ENCODE data around the gene DNM3.
"Not testable (repeated sequence)": the region's sequence is repeated elsewhere in the genome, so short reads cannot be mapped to it uniquely, and the experiment has no call there.

DNM3 gene

DNA sequence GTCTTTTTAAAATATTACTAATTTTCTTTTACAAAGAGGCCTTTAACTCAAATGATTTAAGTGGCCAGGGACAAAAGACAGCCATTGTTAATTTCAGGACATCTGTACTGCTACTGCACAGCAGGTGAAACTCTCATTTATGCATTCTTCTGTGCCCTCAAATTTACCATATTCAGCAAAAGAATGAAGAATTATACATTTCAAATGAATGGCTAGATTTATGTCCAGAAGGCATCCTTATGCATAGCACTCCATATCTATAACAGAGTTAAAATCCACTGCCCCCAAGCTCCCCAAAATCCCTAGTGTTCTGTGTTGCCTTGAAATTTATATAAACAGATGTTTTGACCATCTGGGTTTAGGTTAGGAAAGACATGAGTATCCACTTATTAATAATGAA, 202.6 kb downstream of the DNM3 start:
- DNase-seq (ENCODE audit: extremely low read depth, insufficient read length): no peak
- TF ChIP-seq, protein P1, sequence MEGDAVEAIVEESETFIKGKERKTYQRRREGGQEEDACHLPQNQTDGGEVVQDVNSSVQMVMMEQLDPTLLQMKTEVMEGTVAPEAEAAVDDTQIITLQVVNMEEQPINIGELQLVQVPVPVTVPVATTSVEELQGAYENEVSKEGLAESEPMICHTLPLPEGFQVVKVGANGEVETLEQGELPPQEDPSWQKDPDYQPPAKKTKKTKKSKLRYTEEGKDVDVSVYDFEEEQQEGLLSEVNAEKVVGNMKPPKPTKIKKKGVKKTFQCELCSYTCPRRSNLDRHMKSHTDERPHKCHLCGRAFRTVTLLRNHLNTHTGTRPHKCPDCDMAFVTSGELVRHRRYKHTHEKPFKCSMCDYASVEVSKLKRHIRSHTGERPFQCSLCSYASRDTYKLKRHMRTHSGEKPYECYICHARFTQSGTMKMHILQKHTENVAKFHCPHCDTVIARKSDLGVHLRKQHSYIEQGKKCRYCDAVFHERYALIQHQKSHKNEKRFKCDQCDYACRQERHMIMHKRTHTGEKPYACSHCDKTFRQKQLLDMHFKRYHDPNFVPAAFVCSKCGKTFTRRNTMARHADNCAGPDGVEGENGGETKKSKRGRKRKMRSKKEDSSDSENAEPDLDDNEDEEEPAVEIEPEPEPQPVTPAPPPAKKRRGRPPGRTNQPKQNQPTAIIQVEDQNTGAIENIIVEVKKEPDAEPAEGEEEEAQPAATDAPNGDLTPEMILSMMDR (IDR thresholded peaks at IDR 0.05; ENCODE audit: insufficient read depth, low read length, poor library complexity, severe bottlenecking): no peak
- Histone ChIP-seq H3K27me3 (replicated peaks; ENCODE audit: control insufficient read depth, insufficient read depth, low read length) (no peaks in the 10 kb centered on the region), H3K4me3 (replicated peaks; ENCODE audit: low read depth, low read length) (no peak overlapping the region), H3K36me3 (ENCODE audit: control insufficient read depth, insufficient read depth, low read length) (no peaks in the 10 kb centered on the region)

DNA sequence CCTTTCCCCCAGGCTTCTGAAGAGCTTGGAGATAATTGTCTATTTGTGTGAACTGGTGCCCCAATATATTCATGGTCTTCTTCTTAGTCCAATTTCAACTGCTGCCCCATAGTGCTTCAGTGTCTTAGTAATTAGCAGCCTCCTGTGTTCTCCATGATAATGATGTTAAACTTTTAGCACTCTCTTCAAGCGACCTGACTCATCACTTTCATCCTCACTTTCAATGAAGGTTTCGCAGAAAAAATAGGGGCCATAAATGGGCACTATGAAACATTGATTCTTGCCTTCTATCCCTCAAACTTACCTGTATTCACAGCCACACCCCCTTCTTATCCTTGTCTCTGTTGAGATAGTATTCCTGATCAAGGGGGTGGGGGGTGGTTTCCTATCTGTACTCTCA, 210.6 kb downstream of the DNM3 start:
- no peak for DNase-seq (ENCODE audit: extremely low read depth, insufficient read length)
- H3K36me3 ChIP-seq (ENCODE audit: control insufficient read depth, insufficient read depth, low read length): no peaks in the 10 kb centered on the region
- TF ChIP-seq, protein P1 (IDR thresholded peaks at IDR 0.05; ENCODE audit: insufficient read depth, low read length, poor library complexity, severe bottlenecking): no peak
- no peak overlapping the region for H3K4me3 ChIP-seq (replicated peaks; ENCODE audit: low read depth, low read length)
- no peaks in the 10 kb centered on the region; the same call in 1 of the 2 replicates for H3K27me3 ChIP-seq (replicated peaks; ENCODE audit: control insufficient read depth, insufficient read depth, low read length)

DNA sequence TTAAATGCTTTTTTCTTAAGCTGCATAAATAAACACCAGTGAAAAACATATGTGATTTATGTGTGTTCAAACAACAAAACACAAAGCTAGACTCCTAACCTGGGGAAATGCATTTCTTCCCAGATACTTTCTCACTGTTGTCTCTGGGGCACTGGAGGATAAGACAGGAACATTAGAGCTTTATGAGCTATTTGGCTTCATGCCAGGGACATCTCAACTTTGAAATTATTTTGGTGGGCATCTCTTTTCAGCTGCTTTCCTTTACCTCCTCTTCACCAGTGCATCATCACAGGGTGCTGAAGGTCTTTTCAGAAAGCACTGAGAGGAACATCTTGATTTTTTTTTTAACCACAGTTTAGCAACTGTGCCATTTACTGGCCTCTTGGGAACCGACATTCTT, 212.9 kb downstream of the DNM3 start:
- Histone ChIP-seq H3K36me3 (ENCODE audit: control insufficient read depth, insufficient read depth, low read length) (no peaks in the 10 kb centered on the region), H3K27me3 (replicated peaks; ENCODE audit: control insufficient read depth, insufficient read depth, low read length) (no peaks in the 10 kb centered on the region; the same call in 1 of the 2 replicates), H3K4me3 (replicated peaks; ENCODE audit: low read depth, low read length) (no peak overlapping the region)
- TF ChIP-seq, protein P1 (IDR thresholded peaks at IDR 0.05; ENCODE audit: insufficient read depth, low read length, poor library complexity, severe bottlenecking): no peak
- DNase-seq (ENCODE audit: extremely low read depth, insufficient read length): no peak

DNA sequence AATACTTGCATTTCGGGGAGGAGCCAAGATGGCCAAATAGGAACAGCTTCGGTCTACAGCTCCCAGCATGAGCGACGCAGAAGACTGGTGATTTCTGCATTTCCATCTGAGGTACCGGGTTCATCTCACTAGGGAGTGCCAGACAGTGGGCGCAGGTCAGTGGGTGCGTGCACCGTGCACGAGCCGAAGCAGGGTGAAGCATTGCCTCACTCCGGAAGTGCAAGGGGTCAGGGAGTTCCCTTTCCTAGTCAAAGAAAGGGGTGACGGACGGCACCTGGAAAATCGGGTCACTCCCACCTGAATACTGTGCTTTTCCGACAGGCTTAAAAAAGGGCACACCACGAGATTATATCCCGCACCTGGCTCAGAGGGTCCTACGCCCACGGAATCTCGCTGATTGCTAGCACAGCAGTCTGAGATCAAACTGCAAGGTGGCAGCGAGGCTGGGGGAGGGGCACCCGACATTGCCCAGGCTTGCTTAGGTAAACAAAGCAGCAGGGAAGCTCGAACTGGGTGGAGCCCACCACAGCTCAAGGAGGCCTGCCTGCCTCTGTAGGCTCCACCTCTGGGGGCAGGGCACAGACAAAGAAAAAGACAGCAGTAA, 214.6 kb downstream of the DNM3 start:
- not testable (repeated sequence) for H3K4me3 ChIP-seq (replicated peaks; ENCODE audit: low read depth, low read length); H3K27me3 ChIP-seq (replicated peaks; ENCODE audit: control insufficient read depth, insufficient read depth, low read length); H3K36me3 ChIP-seq (ENCODE audit: control insufficient read depth, insufficient read depth, low read length); DNase-seq (ENCODE audit: extremely low read depth, insufficient read length)

DNA sequence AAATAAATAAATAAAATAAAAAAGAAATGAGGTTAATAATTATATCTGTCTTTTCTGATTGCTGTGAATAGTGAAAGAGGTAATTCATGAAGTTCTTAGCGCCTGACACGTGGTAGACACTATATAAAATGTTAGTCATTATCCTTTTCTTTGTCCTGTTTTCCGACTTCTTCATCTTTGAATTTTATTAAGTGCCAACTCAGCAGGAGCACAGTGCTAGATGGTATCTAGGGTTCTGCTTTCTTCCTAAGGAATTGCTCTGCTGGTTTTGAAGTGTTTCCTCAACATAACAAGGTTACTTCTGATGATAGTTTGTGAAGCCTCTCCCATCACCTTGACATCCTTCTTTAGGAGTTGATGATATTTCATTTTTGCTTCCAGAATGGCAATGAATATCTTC, 227.0 kb downstream of the DNM3 start:
- no peaks in the 10 kb centered on the region for H3K36me3 ChIP-seq (ENCODE audit: control insufficient read depth, insufficient read depth, low read length)
- no peak overlapping the region for H3K4me3 ChIP-seq (replicated peaks; ENCODE audit: low read depth, low read length)
- TF ChIP-seq, protein P1 (IDR thresholded peaks at IDR 0.05; ENCODE audit: insufficient read depth, low read length, poor library complexity, severe bottlenecking): no peak
- DNase-seq (ENCODE audit: extremely low read depth, insufficient read length): no peak
- no peaks in the 10 kb centered on the region for H3K27me3 ChIP-seq (replicated peaks; ENCODE audit: control insufficient read depth, insufficient read depth, low read length)

DNA sequence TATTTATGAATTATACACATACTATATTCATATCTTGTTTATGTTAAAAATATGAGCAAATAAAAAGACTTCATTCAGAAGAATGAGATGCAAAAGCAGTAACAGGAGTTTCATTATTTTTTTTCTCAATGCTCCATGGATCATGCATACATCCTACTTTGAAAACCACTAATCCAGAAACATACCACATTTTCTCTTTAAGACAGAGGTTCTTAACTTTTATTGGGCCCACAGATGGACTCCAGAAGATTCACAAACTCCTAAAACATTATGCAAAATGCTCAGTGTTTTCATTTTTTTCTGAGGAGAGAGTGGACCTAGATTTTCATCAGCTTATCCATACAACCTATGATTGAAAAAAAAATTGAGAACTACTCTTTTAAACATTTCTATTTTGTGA, 227.8 kb downstream of the DNM3 start:
- DNase-seq (ENCODE audit: extremely low read depth, insufficient read length): no peak
- Histone ChIP-seq H3K27me3 (replicated peaks; ENCODE audit: control insufficient read depth, insufficient read depth, low read length) (no peaks in the 10 kb centered on the region), H3K4me3 (replicated peaks; ENCODE audit: low read depth, low read length) (no peak overlapping the region), H3K36me3 (ENCODE audit: control insufficient read depth, insufficient read depth, low read length) (no peaks in the 10 kb centered on the region)
- TF ChIP-seq, protein P1 (IDR thresholded peaks at IDR 0.05; ENCODE audit: insufficient read depth, low read length, poor library complexity, severe bottlenecking): no peak
